Loucy (cell line): ENCODE measurements around the gene AFF2.

Source experiments
- H2AFZ ChIP-seq: fragments of 200-600 bp; sonication (generic); 2 replicates; pipeline ENCODE4 v1.6.0; 2016; ENCODE audit warnings: antibody characterized with exemption, mild to moderate bottlenecking, low read length, moderate library complexity
- H3F3A ChIP-seq: fragments of 200-600 bp; 2 replicates; pipeline ENCODE4 v1.6.0; 2016; ENCODE audit warnings: antibody characterized with exemption, low read depth, mild to moderate bottlenecking
- H3K27me3 ChIP-seq: fragments of 200-600 bp; sonication (generic); 2 replicates; pipeline ENCODE4 v1.6.1; 2014; ENCODE audit warnings: low read length, mild to moderate bottlenecking; ENCODE audit not compliant: insufficient read depth, poor library complexity, severe bottlenecking
- H3K36me3 ChIP-seq: fragments of 200-600 bp; sonication (generic); 2 replicates; pipeline ENCODE4 v1.6.1; 2016; ENCODE audit warnings: low read length; ENCODE audit not compliant: insufficient read depth
- H3K4me1 ChIP-seq: fragments of 200-600 bp; sonication (generic); 2 replicates; pipeline ENCODE4 v1.5.1; 2014; ENCODE audit warnings: low read length, mild to moderate bottlenecking; ENCODE audit not compliant: insufficient read depth, poor library complexity, severe bottlenecking
- H3K4me2 ChIP-seq: fragments of 200-600 bp; sonication (generic); 2 replicates; pipeline ENCODE4 v1.6.0; 2014; ENCODE audit warnings: antibody characterized with exemption, low read length, low read depth, mild to moderate bottlenecking; ENCODE audit not compliant: poor library complexity, severe bottlenecking
- H3K4me3 ChIP-seq: fragments of 200-600 bp; sonication (generic); 2 replicates; pipeline ENCODE4 v1.5.1; 2014; ENCODE audit warnings: low read length, mild to moderate bottlenecking, mixed read lengths; ENCODE audit not compliant: poor library complexity, severe bottlenecking
- H3K79me2 ChIP-seq: fragments of 200-600 bp; sonication (generic); 2 replicates; pipeline ENCODE4 v1.6.1; 2014; ENCODE audit warnings: low read length; ENCODE audit not compliant: insufficient read depth
- H3K9ac ChIP-seq: fragments of 200-600 bp; sonication (generic); 2 replicates; pipeline ENCODE4 v1.6.0; 2014; ENCODE audit warnings: mild to moderate bottlenecking, low read depth, low read length, moderate library complexity; ENCODE audit not compliant: poor library complexity, severe bottlenecking
- H3K9me2 ChIP-seq: fragments of 200-600 bp; sonication (generic); replicated peaks from 2 replicates; pipeline ENCODE4 v1.6.1; 2016; ENCODE audit warnings: low read depth, low read length, mixed read lengths
- H3K9me3 ChIP-seq: fragments of 200-600 bp; sonication (generic); 2 replicates; pipeline ENCODE4 v1.6.1; 2014; ENCODE audit warnings: mild to moderate bottlenecking, antibody characterized with exemption, low read length, low read depth; ENCODE audit not compliant: insufficient read depth
- H4K20me1 ChIP-seq: fragments of 200-600 bp; sonication (generic); 2 replicates; pipeline ENCODE4 v1.6.0; 2014; ENCODE audit warnings: antibody characterized with exemption, low read length, mild to moderate bottlenecking; ENCODE audit not compliant: insufficient read depth, poor library complexity, severe bottlenecking
- CTCF ChIP-seq: fragments of 200-600 bp; sonication (generic); conservative IDR thresholded peaks from 2 replicates; pipeline ENCODE4 v1.5.1; 2014; ENCODE audit warnings: mild to moderate bottlenecking, antibody characterized with exemption, low read length
- EZH2phosphoT487 ChIP-seq: fragments of 200-600 bp; IDR thresholded peaks from 2 replicates; pipeline ENCODE4 v1.6.1; 2018; ENCODE audit warnings: antibody characterized with exemption, mild to moderate bottlenecking, moderate library complexity, borderline replicate concordance

AFF2 gene

GRCh38 chrX:148915474-148915873 is 415.1 kb downstream of the AFF2 start:
- no peaks in the 10 kb centered on the region for H3K27me3 ChIP-seq
- H3K9me2 ChIP-seq: no peaks in the 10 kb centered on the region
- no peaks in the 10 kb centered on the region for H4K20me1 ChIP-seq
- no peaks in the 10 kb centered on the region for H3K36me3 ChIP-seq
- TF ChIP-seq EZH2phosphoT487 (no peak), CTCF (no peak)
- H3K4me1 ChIP-seq: no peaks in the 10 kb centered on the region
- H2AFZ ChIP-seq: no peak overlapping the region
- no peak overlapping the region for H3K4me3 ChIP-seq
- no peak overlapping the region for H3K4me2 ChIP-seq
- H3K79me2 ChIP-seq: no peaks in the 10 kb centered on the region
- H3K9me3 ChIP-seq: no peaks in the 10 kb centered on the region
- no peak overlapping the region for H3K9ac ChIP-seq
- H3F3A ChIP-seq: no peaks in the 10 kb centered on the region

GRCh38 chrX:148917441-148917840 is 417.0 kb downstream of the AFF2 start:
- H3K4me3 ChIP-seq: no peak overlapping the region

GRCh38 chrX:148923631-148924030 is 423.2 kb downstream of the AFF2 start:
- H3K4me3 ChIP-seq: no peak overlapping the region
- no peaks in the 10 kb centered on the region for H4K20me1 ChIP-seq
- no peaks in the 10 kb centered on the region for H3K79me2 ChIP-seq
- H3K9me2 ChIP-seq: no peaks in the 10 kb centered on the region
- no peak overlapping the region for H3K4me2 ChIP-seq
- no peak overlapping the region for H3K9ac ChIP-seq
- H3K27me3 ChIP-seq: no peaks in the 10 kb centered on the region
- TF ChIP-seq EZH2phosphoT487: no peak
- TF ChIP-seq CTCF: no peak
- no peaks in the 10 kb centered on the region for H3K36me3 ChIP-seq
- H3K9me3 ChIP-seq: no peaks in the 10 kb centered on the region
- no peaks in the 10 kb centered on the region for H3K4me1 ChIP-seq
- H3F3A ChIP-seq: no peaks in the 10 kb centered on the region
- no peak overlapping the region for H2AFZ ChIP-seq

More at GRCh38 chrX:148917441-148917840, 417.0 kb downstream of the AFF2 start:
- no peak overlapping the region for H3K4me2 ChIP-seq
- no peaks in the 10 kb centered on the region for H3K79me2 ChIP-seq
- no peaks in the 10 kb centered on the region for H4K20me1 ChIP-seq
- no peak for TF ChIP-seq CTCF
- no peaks in the 10 kb centered on the region for H3K4me1 ChIP-seq
- H3K9ac ChIP-seq: no peak overlapping the region
- H3K27me3 ChIP-seq: no peaks in the 10 kb centered on the region
- no peak overlapping the region for H2AFZ ChIP-seq
- H3K9me3 ChIP-seq: no peaks in the 10 kb centered on the region
- no peaks in the 10 kb centered on the region for H3F3A ChIP-seq
- no peaks in the 10 kb centered on the region for H3K9me2 ChIP-seq
- H3K36me3 ChIP-seq: no peaks in the 10 kb centered on the region
